K562 (cell line): ENCODE measurements around the gene ARHGAP35. TPM values are rescaled to one million over a fixed set of nuclear protein-coding genes. Genes with fewer than 3 reads are reported as not detected.

Experiments
- ATAC-seq: fragments of 200-7000 bp; cut with Tn5 transposase; 3 replicates; pipeline ENCODE4 v1.9.1; 2020; ENCODE audit warnings: moderate library complexity
- BruUV-seq: library from RNA; stranded (reverse); fragments of 400-500 nt; replicated peaks from 2 replicates; lab custom pipeline; 2021; lab: Mats Ljungman, UMichigan
- CTCF ChIA-PET: fragments of 300-600 bp; formaldehyde crosslinking; extraction: SDS; loops from one replicate; lab custom pipeline; 2021; ENCODE audit warnings: low intra/inter-chr PET ratio; lab: Yijun Ruan, JAX
- POLR2A ChIA-PET: fragments of 300-600, 350-650 bp; sonication (Branson Sonifier 250); formaldehyde crosslinking; extraction: SDS; loops from one replicate; lab custom pipeline; 2021; ENCODE audit warnings: antibody characterized with exemption, inconsistent platforms; lab: Yijun Ruan, JAX
- DNase-seq, 4 experiments: peaks; one replicate each; pipeline versions ENCODE4 v3.0.0 to v3.0.0-alpha.2; 2011 to 2018; ENCODE audit warnings: low spot score in 3 of 4, mixed read lengths in 3 of 4; ENCODE audit errors: extremely low read depth in 1 of 4
- FAIRE-seq: peaks from 2 replicates; lab custom pipeline; 2011; peaks lifted over from hg19 to GRCh38; lab: Jason Lieb, UNC
- H2AFZ ChIP-seq: 2 replicates; pipeline ENCODE4 v1.6.0; 2011; ENCODE audit warnings: low read depth, low read length, control low read depth, inconsistent platforms
- H3K27ac ChIP-seq: fragments of 200-600 bp; 3 replicates; pipeline ENCODE4 v1.8.0; 2011; ENCODE audit warnings: low read depth, mild to moderate bottlenecking, control low read depth, inconsistent platforms, low read length, moderate library complexity, mixed read lengths; ENCODE audit errors: extremely low read depth
- H3K27me3 ChIP-seq, 2 experiments: fragments of 300-600 bp in 1 of 2; 2 replicates in 1 of 2; 3 replicates in 1 of 2; pipeline versions ENCODE4 v1.6.0 to v1.8.0; 2011; ENCODE audit warnings: inconsistent platforms in 2 of 2, low read length in 2 of 2, mild to moderate bottlenecking in 1 of 2, mixed read lengths in 1 of 2, moderate library complexity in 1 of 2; ENCODE audit not compliant: control insufficient read depth in 2 of 2, insufficient read depth in 2 of 2
- H3K36me3 ChIP-seq: fragments of 300-600 bp; 3 replicates; pipeline ENCODE4 v1.8.0; 2011; ENCODE audit warnings: mild to moderate bottlenecking, low read length, inconsistent platforms; ENCODE audit not compliant: control insufficient read depth, insufficient read depth
- H3K4me1 ChIP-seq, 2 experiments: fragments of 200-600 bp in 1 of 2; replicated peaks in 1 of 2; 2 replicates in 1 of 2; 3 replicates in 1 of 2; pipeline versions ENCODE4 v1.5.1 to v1.8.0; 2011; ENCODE audit warnings: inconsistent platforms in 2 of 2, low read length in 2 of 2, mild to moderate bottlenecking in 1 of 2, mixed read lengths in 1 of 2, moderate library complexity in 1 of 2; ENCODE audit not compliant: control insufficient read depth in 2 of 2, insufficient read depth in 2 of 2
- H3K4me2 ChIP-seq: 2 replicates; pipeline ENCODE4 v1.6.1; 2011; ENCODE audit warnings: low read length, control low read depth, inconsistent platforms, mixed read lengths; ENCODE audit not compliant: insufficient read depth
- H3K4me3 ChIP-seq: fragments of 200-600 bp; sonication (generic), shearing (Covaris generic); 2 replicates; pipeline ENCODE4 v1.5.1; 2016; ENCODE audit warnings: control low read depth, inconsistent platforms
- H3K79me2 ChIP-seq: fragments of 200-600 bp; 3 replicates; pipeline ENCODE4 v1.8.0; 2011; ENCODE audit warnings: low read length, inconsistent platforms; ENCODE audit not compliant: control insufficient read depth, insufficient read depth
- H3K9ac ChIP-seq, 2 experiments: 2 replicates each; pipeline versions ENCODE4 v1.6.0 to v1.6.1; 2011; ENCODE audit warnings: low read depth in 2 of 2, low read length in 2 of 2, control low read depth in 1 of 2, inconsistent platforms in 1 of 2, mild to moderate bottlenecking in 1 of 2, mixed read lengths in 1 of 2; ENCODE audit not compliant: insufficient read depth in 1 of 2
- H3K9me1 ChIP-seq: one replicate; pipeline ENCODE4 v1.6.0; 2011; ENCODE audit warnings: inconsistent platforms, mild to moderate bottlenecking, low read length, moderate library complexity; ENCODE audit not compliant: control insufficient read depth, insufficient read depth
- H3K9me3 ChIP-seq: replicated peaks from 2 replicates; pipeline ENCODE4 v1.5.1; 2011; ENCODE audit warnings: low read depth, low read length, inconsistent platforms; ENCODE audit not compliant: control insufficient read depth, insufficient read depth
- H4K20me1 ChIP-seq: replicated peaks from 2 replicates; pipeline ENCODE4 v1.6.1; 2011; ENCODE audit warnings: low read length, inconsistent platforms, mixed read lengths; ENCODE audit not compliant: control insufficient read depth, insufficient read depth
- ARNT ChIP-seq, 2 experiments: fragments of 450-650 bp; IDR thresholded peaks; 2 replicates each; pipeline ENCODE4 v1.6.1; 2016; ENCODE audit warnings: mild to moderate bottlenecking in 1 of 2
- ATF7 ChIP-seq: fragments of 450-650 bp; IDR thresholded peaks from 2 replicates; pipeline ENCODE4 v1.7.1; 2014; ENCODE audit warnings: mild to moderate bottlenecking, moderate library complexity
- CBX8 ChIP-seq: fragments of 200-600 bp; sonication (generic); IDR thresholded peaks from 2 replicates; pipeline ENCODE4 v1.6.1; 2012; ENCODE audit warnings: borderline replicate concordance, mixed run types, low read depth, mild to moderate bottlenecking, moderate library complexity, mixed read lengths, low read length, control low read depth, inconsistent platforms; ENCODE audit not compliant: poor library complexity, severe bottlenecking; ENCODE audit errors: extremely low read depth
- CCAR2 ChIP-seq: fragments of 200-400 bp; formaldehyde crosslinking; IDR thresholded peaks from 2 replicates; pipeline ENCODE4 v1.6.1; 2017; ENCODE audit warnings: mild to moderate bottlenecking, low read depth, low read length
- GABPB2 ChIP-seq: fragments of 250-450 bp; sonication (Bioruptor Pico); conservative IDR thresholded peaks from 2 replicates; pipeline ENCODE4 v1.5.1; 2021; ENCODE audit warnings: mild to moderate bottlenecking
- GATAD2B ChIP-seq: fragments of 450-650 bp; IDR thresholded peaks from 2 replicates; pipeline ENCODE4 v1.6.1; 2017; ENCODE audit warnings: mild to moderate bottlenecking, borderline replicate concordance
- HMBOX1 ChIP-seq: sonication (generic); IDR thresholded peaks from 2 replicates; pipeline ENCODE4 v1.6.1; 2016
- LEF1 ChIP-seq: fragments of 450-650 bp; IDR thresholded peaks from 2 replicates; pipeline ENCODE4 v1.6.1; 2016; ENCODE audit warnings: mild to moderate bottlenecking
- MAZ ChIP-seq, 2 experiments: fragments of 450-650 bp in 1 of 2; sonication (generic) in 1 of 2; formaldehyde crosslinking; IDR thresholded peaks in 1 of 2; conservative IDR thresholded peaks in 1 of 2; 2 replicates each; pipeline versions ENCODE4 v1.4.0 to v1.5.0; 2020; ENCODE audit warnings: mild to moderate bottlenecking in 1 of 2, missing genetic modification reagents in 1 of 2
- NCOA4 ChIP-seq: fragments of 450-650 bp; IDR thresholded peaks from 2 replicates; pipeline ENCODE4 v1.6.1; 2018; ENCODE audit warnings: mild to moderate bottlenecking; ENCODE audit not compliant: partially characterized antibody
- NFE2 ChIP-seq: IDR thresholded peaks from 2 replicates; pipeline ENCODE4 v1.6.1; 2014; ENCODE audit warnings: antibody characterized with exemption, low read depth
- POLR2G ChIP-seq: fragments of 200-400 bp; formaldehyde crosslinking; IDR thresholded peaks from 2 replicates; pipeline ENCODE4 v1.6.1; 2017; ENCODE audit warnings: low read depth, mild to moderate bottlenecking, antibody characterized with exemption, low read length, moderate library complexity
- SMARCC2 ChIP-seq: fragments of 450-650 bp; IDR thresholded peaks from 2 replicates; pipeline ENCODE4 v1.6.1; 2017; ENCODE audit warnings: antibody characterized with exemption, moderate library complexity, mild to moderate bottlenecking, low read depth
- TSC22D4 ChIP-seq: fragments of 450-650 bp; IDR thresholded peaks from 2 replicates; pipeline ENCODE4 v1.6.1; 2016; ENCODE audit warnings: missing genetic modification characterization, missing biosample characterization, control low read depth
- ZFP30 ChIP-seq: fragments of 250-450 bp; sonication (Bioruptor Pico); IDR thresholded peaks from 2 replicates; pipeline ENCODE4 v1.8.0; 2022; ENCODE audit warnings: moderate library complexity, mild to moderate bottlenecking, inconsistent platforms, borderline replicate concordance
- ZNF212 ChIP-seq: fragments of 450-650 bp; formaldehyde crosslinking; IDR thresholded peaks from 2 replicates; pipeline ENCODE4 v1.4.0; 2020; ENCODE audit warnings: mild to moderate bottlenecking
- ZNF316 ChIP-seq: fragments of 450-650 bp; IDR thresholded peaks from 2 replicates; pipeline ENCODE4 v1.6.1; 2016
- ZNF583 ChIP-seq: fragments of 250-450 bp; sonication (Bioruptor Pico); IDR thresholded peaks from 2 replicates; pipeline ENCODE4 v1.4.0; 2020
- ZNF584 ChIP-seq: fragments of 200-800 bp; sonication (Bioruptor generic); IDR thresholded peaks from 2 replicates; pipeline ENCODE4 v1.6.1; 2016; ENCODE audit warnings: low read depth, mild to moderate bottlenecking, missing genetic modification characterization, missing compliant biosample characterization
- ZNF780A ChIP-seq: fragments of 250-450 bp; sonication (Bioruptor Pico); IDR thresholded peaks from 2 replicates; pipeline ENCODE4 v1.5.0; 2021; ENCODE audit warnings: mild to moderate bottlenecking
- WGBS: fragments of 100-300 bp; shearing (Covaris generic); methylation state at CpG from one replicate; pipeline ENCODE4 v1.1.6; 2016; ENCODE audit warnings: low coverage, mixed read lengths; ENCODE audit not compliant: insufficient coverage; ENCODE audit errors: missing lambda C conversion rate; 5-methylcytosine and 5-hydroxymethylcytosine counted together
- in situ Hi-C: fragments of 300-500 bp; cut with MboI; formaldehyde crosslinking; loops from 4 replicates; pipeline ENCODE4 v1.15.0; 2018; ENCODE audit warnings: inconsistent platforms, mixed read lengths
- intact Hi-C: fragments of 100-400 bp; cut with micrococcal nuclease; formaldehyde crosslinking; loops from 2 replicates; pipeline ENCODE4 v1.14.2; 2022
- polyA plus RNA-seq, 8 experiments: library from polyadenylated mRNA; depleted of rRNA in 4 of 8; stranded (reverse) in 5 of 8; unstranded in 3 of 8; fragments of >200 nt; fragmentation: Nextera tagmentation in 2 of 8; fragmentation: Illumina TruSeq in 1 of 8; extraction: Ambion mirVana in 2 of 8; extraction: Trizol in 1 of 8; gene quantifications; 2 replicates each; pipeline versions ENCODE4 v1.2.1 to v1.2.3, GENCODE V29; 2011 to 2014; ENCODE audit warnings: inconsistent platforms in 1 of 8, missing spikeins in 1 of 8
- total RNA-seq, 7 experiments: library from RNA; depleted of rRNA in 6 of 7; stranded (reverse); fragments of >200 nt in 6 of 7; fragmentation: Illumina TruSeq in 2 of 7; extraction: Trizol in 2 of 7; gene quantifications; 2 replicates each; pipeline versions ENCODE4 v1.2.1 to v1.2.3, GENCODE V29; 2011 to 2021; ENCODE audit warnings: low replicate concordance in 1 of 7
- TF ChIP-seq, protein P1 (sequence below): fragments of 250-450 bp; sonication (Bioruptor Pico); IDR thresholded peaks from 2 replicates; pipeline ENCODE4 v1.5.0; 2021

ARHGAP35 gene
- total and polyA plus RNA-seq, 9 of the 15 experiments (the other 6 are each of a cell fraction or from before 2014, with no cell fraction given), result 0.27 to 26.4 (median 10.2) TPM

DNA sequence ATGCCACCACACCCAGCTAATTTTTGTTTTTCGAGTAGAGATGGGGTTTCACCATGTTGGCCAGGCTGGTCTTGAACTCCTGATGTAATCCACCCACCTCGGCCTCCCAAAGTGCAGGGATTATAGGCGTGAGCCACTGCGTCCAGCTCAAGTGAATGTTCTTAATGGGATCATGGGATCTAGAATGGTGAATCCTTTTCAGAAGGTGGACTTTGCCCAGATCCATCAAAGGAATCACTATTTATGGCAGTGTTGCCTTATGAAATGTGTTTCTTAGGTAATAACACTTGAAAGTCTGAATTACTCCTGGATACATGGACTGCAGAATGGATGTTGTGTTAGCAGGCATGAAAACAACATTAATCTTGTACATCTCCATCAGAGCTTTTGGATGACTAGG, 20.3 kb downstream of the ARHGAP35 start (continued):
- no peak for TF ChIP-seq ZNF212 (CRISPR knock-in tag)
- no peak for TF ChIP-seq ARNT (IDR thresholded peaks at IDR 0.05)
- no peak for TF ChIP-seq GABPB2
- TF ChIP-seq HMBOX1, result no peak
- no peak for TF ChIP-seq NFE2
- TF ChIP-seq ZFP30 (CRISPR knock-in tag), result no peak

DNA sequence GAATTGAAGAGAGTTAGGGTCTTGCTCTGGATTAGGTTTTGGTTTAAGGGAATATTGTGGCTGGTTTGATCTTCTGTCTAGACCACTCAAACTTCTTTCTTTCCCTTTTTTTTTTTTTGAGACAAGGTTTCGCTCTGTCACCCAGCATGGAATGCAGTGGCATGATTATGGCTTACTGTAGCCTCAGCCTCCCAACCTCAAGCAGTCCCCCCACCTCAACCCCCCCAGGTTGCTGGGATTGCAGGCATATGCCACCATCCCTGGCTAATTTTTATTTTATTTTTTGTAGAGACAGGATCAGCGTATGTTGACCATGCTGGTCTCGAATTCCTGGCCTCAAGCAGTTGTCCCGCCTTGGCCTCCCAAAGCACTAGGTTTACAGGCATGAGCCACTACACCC, 21.2 kb downstream of the ARHGAP35 start:
- Histone ChIP-seq H3K36me3 (no peaks in the 10 kb centered on the region; the same call in 2 of the 3 replicates), H3K27me3 (no peaks in the 10 kb centered on the region), H3K79me2 (peaks cover 31% of the 10 kb centered on the region), H3K9me1 (no peaks in the 10 kb centered on the region), H3K27ac (no peak overlapping the region), H4K20me1 (no peaks in the 10 kb centered on the region), H3K4me2 (no peak overlapping the region), H3K4me1 (peaks cover 0 to 3% of the 10 kb centered on the region in 2 experiments; a peak in 3 of 5 replicates)
- no peak for FAIRE-seq
- BruUV-seq, result no TSS peak
- CTCF ChIA-PET, result no interaction called here
- POLR2A ChIA-PET, result interaction anchor here (1.0 to 2.1 kb wide), 4 partner anchors 9 to 33 kb away, joined by 3 to 11 read pairs (median 6); no protein-coding TSS in a partner anchor
- WGBS, result 94% methylated on average over 3 of the region's 4 CpGs
- no peak for ATAC-seq
- no peak for DNase-seq
- in situ Hi-C loops, result no loop called here
- TF ChIP-seq, protein P1, sequence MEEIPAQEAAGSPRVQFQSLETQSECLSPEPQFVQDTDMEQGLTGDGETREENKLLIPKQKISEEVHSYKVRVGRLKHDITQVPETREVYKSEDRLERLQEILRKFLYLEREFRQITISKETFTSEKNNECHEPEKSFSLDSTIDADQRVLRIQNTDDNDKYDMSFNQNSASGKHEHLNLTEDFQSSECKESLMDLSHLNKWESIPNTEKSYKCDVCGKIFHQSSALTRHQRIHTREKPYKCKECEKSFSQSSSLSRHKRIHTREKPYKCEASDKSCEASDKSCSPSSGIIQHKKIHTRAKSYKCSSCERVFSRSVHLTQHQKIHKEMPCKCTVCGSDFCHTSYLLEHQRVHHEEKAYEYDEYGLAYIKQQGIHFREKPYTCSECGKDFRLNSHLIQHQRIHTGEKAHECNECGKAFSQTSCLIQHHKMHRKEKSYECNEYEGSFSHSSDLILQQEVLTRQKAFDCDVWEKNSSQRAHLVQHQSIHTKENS (CRISPR knock-in tag), result no peak
- TF ChIP-seq ZNF583 (CRISPR knock-in tag), result no peak
- no peak for TF ChIP-seq CBX8
- TF ChIP-seq ATF7, result no peak
- TF ChIP-seq TSC22D4 (tag), result no peak
- no peak for TF ChIP-seq GATAD2B
- TF ChIP-seq ZNF584 (CRISPR knock-in tag), result no peak
- TF ChIP-seq POLR2G, result no peak
- TF ChIP-seq SMARCC2, result no peak
- TF ChIP-seq ZNF780A (CRISPR knock-in tag), result no peak
- TF ChIP-seq MAZ (CRISPR knock-in tag; conservative IDR thresholded peaks at IDR 0.05 in 1 of 2, IDR thresholded peaks at IDR 0.05 in 1 of 2), result no peak
- TF ChIP-seq NCOA4, result no peak
- no peak for TF ChIP-seq ZNF316
- TF ChIP-seq LEF1, result no peak
- TF ChIP-seq ZFP30 (CRISPR knock-in tag), result no peak
- TF ChIP-seq CCAR2, result no peak
- TF ChIP-seq, all 486 proteins: peak for 0
- no peak overlapping the region for H3K9ac ChIP-seq
- intact Hi-C loops, result no loop called here
- no peak overlapping the region for H3K4me3 ChIP-seq
- H3K9me3 ChIP-seq, result no peaks in the 10 kb centered on the region
- H2AFZ ChIP-seq, result no peak overlapping the region
